Skeletal muscle cell (primary cell): Measurements from ENCODE around the gene CYP11A1.
"Not testable (repeated sequence)": the region's sequence is repeated elsewhere in the genome, so short reads cannot be mapped to it uniquely, and the experiment has no call there.

Source experiments
- DNase-seq: peaks from one replicate; pipeline ENCODE4 v3.0.0-alpha.2; 2010; ENCODE audit warnings: low read depth
- H3K4me3 ChIP-seq: 2 replicates; pipeline ENCODE4 v1.5.1; 2011; ENCODE audit warnings: low read depth, mild to moderate bottlenecking, control low read depth, low read length, moderate library complexity

The CYP11A1 gene

GRCh38 chr15:74356050-74356449 is 11.4 kb downstream of the CYP11A1 start:
- H3K4me3 ChIP-seq, DNase-seq: not testable (repeated sequence)

GRCh38 chr15:74353992-74354391 is 13.5 kb downstream of the CYP11A1 start:
- not testable (repeated sequence) for H3K4me3 ChIP-seq, DNase-seq

- H3K4me3 ChIP-seq, result no peak overlapping the region
- DNase-seq, result no peak
These were observed 15.0 kb downstream of the CYP11A1 start for GRCh38 chr15:74352393-74352910.

- DNase-seq, result no peak
- H3K4me3 ChIP-seq, result no peak overlapping the region
These were observed 15.8 kb downstream of the CYP11A1 start for GRCh38 chr15:74351670-74352069.

GRCh38 chr15:74350295-74351275 is 16.9 kb downstream of the CYP11A1 start:
- H3K4me3 ChIP-seq, result no peak overlapping the region

GRCh38 chr15:74349241-74349778 is 18.1 kb downstream of the CYP11A1 start:
- DNase-seq, result no peak
- no peak overlapping the region for H3K4me3 ChIP-seq

More at GRCh38 chr15:74350295-74351275, 16.9 kb downstream of the CYP11A1 start:
- DNase-seq, result no peak

GRCh38 chr15:74347757-74348250 is 19.6 kb downstream of the CYP11A1 start:
- no peak overlapping the region for H3K4me3 ChIP-seq

GRCh38 chr15:74345051-74345450 is 22.4 kb downstream of the CYP11A1 start:
- DNase-seq, result no peak
- no peak overlapping the region for H3K4me3 ChIP-seq

More at GRCh38 chr15:74347757-74348250, 19.6 kb downstream of the CYP11A1 start:
- no peak for DNase-seq

GRCh38 chr15:74343797-74344127 is 23.7 kb downstream of the CYP11A1 start:
- DNase-seq, result no peak
- no peak overlapping the region for H3K4me3 ChIP-seq

- no peak for DNase-seq
- H3K4me3 ChIP-seq, result no peak overlapping the region
These were observed 24.2 kb downstream of the CYP11A1 start for GRCh38 chr15:74343127-74343796.

GRCh38 chr15:74340150-74340549 is 27.3 kb downstream of the CYP11A1 start:
- DNase-seq, result no peak
- H3K4me3 ChIP-seq, result no peak overlapping the region

GRCh38 chr15:74339371-74339770 is 28.1 kb downstream of the CYP11A1 start:
- DNase-seq, result no peak
- H3K4me3 ChIP-seq, result no peak overlapping the region

GRCh38 chr15:74338676-74339075 is 28.8 kb downstream of the CYP11A1 start:
- DNase-seq, result no peak
- H3K4me3 ChIP-seq, result no peak overlapping the region

GRCh38 chr15:74337607-74338211 is 29.7 kb downstream of the CYP11A1 start:
- no peak for DNase-seq
- H3K4me3 ChIP-seq, result no peak overlapping the region

- no peak overlapping the region for H3K4me3 ChIP-seq
These were observed 30.3 kb downstream of the CYP11A1 start for GRCh38 chr15:74337146-74337545.

GRCh38 chr15:74336061-74337005 is 31.1 kb downstream of the CYP11A1 start:
- DNase-seq, result no peak
- no peak overlapping the region for H3K4me3 ChIP-seq

More at GRCh38 chr15:74337146-74337545, 30.3 kb downstream of the CYP11A1 start:
- DNase-seq, result no peak

GRCh38 chr15:74335396-74335795 is 32.0 kb downstream of the CYP11A1 start:
- H3K4me3 ChIP-seq, result no peak overlapping the region
- DNase-seq, result no peak

GRCh38 chr15:74334127-74334526 is 33.3 kb downstream of the CYP11A1 start:
- no peak for DNase-seq
- no peak overlapping the region for H3K4me3 ChIP-seq
